Measurements from ENCODE around the gene MEF2C. TPM values are rescaled to one million over a fixed set of nuclear protein-coding genes. Genes with fewer than 3 reads are reported as not detected.

MEF2C gene
- total and polyA plus RNA-seq, 2 of the 13 experiments (the other 11 are each of a cell fraction or from before 2014, with no cell fraction given) = 0.02 TPM; not detected in 1

- H3K9ac ChIP-seq (ENCODE audit: insufficient read depth, low read depth, low read length) = no peak overlapping the region
- H2AFZ ChIP-seq (ENCODE audit: low read length) = no peak overlapping the region
- H4K20me1 ChIP-seq (ENCODE audit: insufficient read depth, low read length) = no peaks in the 10 kb centered on the region
- intact Hi-C loops (cut with micrococcal nuclease; ENCODE audit: unreplicated experiment) = no loop called here
- ATAC-seq = no peak
- DNase-seq (ENCODE audit: low spot score) = no peak
- H3K4me2 ChIP-seq (ENCODE audit: low read depth, low read length) = no peak overlapping the region
- in situ Hi-C loops (cut with HindIII; ENCODE audit: extremely low pct_ligation_motif_present, low pct_unique_long_range_greater_than_20kb) = no loop called here
- FAIRE-seq = no peak
- no peak overlapping the region for H3K4me3 ChIP-seq (replicated peaks in 1 of 3; ENCODE audit: insufficient read depth in 1 of 3, low read depth in 2 of 3, low read length in 3 of 3)
- H3K4me1 ChIP-seq (ENCODE audit: insufficient read depth, low read length) = no peaks in the 10 kb centered on the region
- ChIA-PET POLR2A (no interaction called here), CTCF (ENCODE audit: low intra/inter-chr PET ratio, low total read pairs) (no interaction called here)
- WGBS (ENCODE audit: low lambda C conversion rate) = 2% methylated on average over 3 of the region's 3 CpGs
- TF ChIP-seq SIX4 (CRISPR knock-in tag; IDR thresholded peaks at IDR 0.05) = no peak
- TF ChIP-seq, protein P1, sequence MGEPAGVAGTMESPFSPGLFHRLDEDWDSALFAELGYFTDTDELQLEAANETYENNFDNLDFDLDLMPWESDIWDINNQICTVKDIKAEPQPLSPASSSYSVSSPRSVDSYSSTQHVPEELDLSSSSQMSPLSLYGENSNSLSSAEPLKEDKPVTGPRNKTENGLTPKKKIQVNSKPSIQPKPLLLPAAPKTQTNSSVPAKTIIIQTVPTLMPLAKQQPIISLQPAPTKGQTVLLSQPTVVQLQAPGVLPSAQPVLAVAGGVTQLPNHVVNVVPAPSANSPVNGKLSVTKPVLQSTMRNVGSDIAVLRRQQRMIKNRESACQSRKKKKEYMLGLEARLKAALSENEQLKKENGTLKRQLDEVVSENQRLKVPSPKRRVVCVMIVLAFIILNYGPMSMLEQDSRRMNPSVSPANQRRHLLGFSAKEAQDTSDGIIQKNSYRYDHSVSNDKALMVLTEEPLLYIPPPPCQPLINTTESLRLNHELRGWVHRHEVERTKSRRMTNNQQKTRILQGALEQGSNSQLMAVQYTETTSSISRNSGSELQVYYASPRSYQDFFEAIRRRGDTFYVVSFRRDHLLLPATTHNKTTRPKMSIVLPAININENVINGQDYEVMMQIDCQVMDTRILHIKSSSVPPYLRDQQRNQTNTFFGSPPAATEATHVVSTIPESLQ (CRISPR knock-in tag; conservative IDR thresholded peaks at IDR 0.05) = no peak
- TF ChIP-seq ZBED4 (CRISPR knock-in tag; IDR thresholded peaks at IDR 0.05; ENCODE audit: borderline replicate concordance) = no peak
- no peak for TF ChIP-seq IRF1 (CRISPR knock-in tag; IDR thresholded peaks at IDR 0.05; ENCODE audit: low read depth)
- no peak for TF ChIP-seq NONO (IDR thresholded peaks at IDR 0.05)
- TF ChIP-seq NONO (CRISPR knock-in tag; conservative IDR thresholded peaks at IDR 0.05) = no peak
- BruUV-seq (replicated peaks) = no TSS peak
- no peaks in the 10 kb centered on the region for H3K27me3 ChIP-seq (ENCODE audit: control insufficient read depth in 1 of 2, insufficient read depth in 2 of 2, low read length in 2 of 2)
- H3K9me3 ChIP-seq (ENCODE audit: low read length) = no peaks in the 10 kb centered on the region
- no peaks in the 10 kb centered on the region for H3K36me3 ChIP-seq (replicated peaks in 1 of 2; ENCODE audit: control insufficient read depth in 1 of 2, insufficient read depth in 2 of 2, low read length in 2 of 2)
- no peak overlapping the region for H3K27ac ChIP-seq (ENCODE audit: extremely low read length, insufficient read depth, low read length)
- no peaks in the 10 kb centered on the region for H3K79me2 ChIP-seq (ENCODE audit: insufficient read depth, low read length)
Measured at GRCh38 chr5:88746438-88746882, 136.5 kb downstream of the MEF2C start.
